SJSA1 (cell line): ENCODE results near the gene ZNF683. TPM values are rescaled to one million over a fixed set of nuclear protein-coding genes. Genes with fewer than 3 reads are reported as not detected.

Source experiments
- DNase-seq, 2 experiments: peaks; one replicate each; pipeline ENCODE4 v3.0.0-alpha.2; 2015 to 2020; ENCODE audit warnings: low spot score in 2 of 2, low read depth in 1 of 2
- H3K27ac ChIP-seq: fragments of 250-450 bp; sonication (Bioruptor Pico); 2 replicates; pipeline ENCODE4 v1.5.1; 2020; ENCODE audit warnings: mild to moderate bottlenecking, moderate library complexity
- H3K27me3 ChIP-seq: fragments of 250-450 bp; sonication (Bioruptor Pico); replicated peaks from 2 replicates; pipeline ENCODE4 v1.5.1; 2020; ENCODE audit warnings: mild to moderate bottlenecking, moderate library complexity
- H3K36me3 ChIP-seq: fragments of 250-450 bp; sonication (Bioruptor Pico); 2 replicates; pipeline ENCODE4 v1.5.1; 2020; ENCODE audit warnings: mild to moderate bottlenecking
- H3K4me1 ChIP-seq: fragments of 250-450 bp; sonication (Bioruptor Pico); replicated peaks from 2 replicates; pipeline ENCODE4 v1.6.1; 2021; ENCODE audit warnings: mild to moderate bottlenecking
- H3K4me3 ChIP-seq: fragments of 250-450 bp; sonication (Bioruptor Pico); 2 replicates; pipeline ENCODE4 v1.5.1; 2020; ENCODE audit warnings: mild to moderate bottlenecking
- H3K9me3 ChIP-seq: fragments of 250-450 bp; sonication (Bioruptor Pico); replicated peaks from 2 replicates; pipeline ENCODE4 v1.5.1; 2020; ENCODE audit warnings: mild to moderate bottlenecking
- total RNA-seq: library from RNA; depleted of rRNA; stranded (reverse); fragments of >200 nt; shearing (Covaris generic); gene quantifications from 2 replicates; pipeline ENCODE4 v1.2.3, GENCODE V29; 2014

Gene ZNF683
- total RNA-seq, 1 experiment from 2014 or later = not detected

GRCh38 chr1:26359981-26360806, 12.4 kb downstream of the ZNF683 start:
- DNase-seq = no peak
- H3K27me3 ChIP-seq = peaks cover 51% of the 10 kb centered on the region
- H3K9me3 ChIP-seq = no peaks in the 10 kb centered on the region
- no peaks in the 10 kb centered on the region for H3K36me3 ChIP-seq
- H3K27ac ChIP-seq = no peak overlapping the region
- peaks cover 9% of the 10 kb centered on the region; the same call in 1 of the 2 replicates for H3K4me1 ChIP-seq
- H3K4me3 ChIP-seq = no peak overlapping the region

- no peak for DNase-seq
- Histone ChIP-seq H3K4me1 (peaks cover 9% of the 10 kb centered on the region; the same call in 1 of the 2 replicates), H3K9me3 (no peaks in the 10 kb centered on the region), H3K36me3 (no peaks in the 10 kb centered on the region), H3K27ac (no peak overlapping the region), H3K4me3 (no peak overlapping the region), H3K27me3 (peaks cover 44% of the 10 kb centered on the region)
Observed at GRCh38 chr1:26358411-26359384, 13.9 kb downstream of the ZNF683 start.

GRCh38 chr1:26357121-26357602, 15.4 kb downstream of the ZNF683 start:
- H3K36me3 ChIP-seq = no peaks in the 10 kb centered on the region
- no peaks in the 10 kb centered on the region for H3K9me3 ChIP-seq
- H3K27ac ChIP-seq = no peak overlapping the region
- H3K4me3 ChIP-seq = no peak overlapping the region
- no peak for DNase-seq
- peaks cover 44% of the 10 kb centered on the region for H3K27me3 ChIP-seq
- H3K4me1 ChIP-seq = peaks cover 9% of the 10 kb centered on the region; the same call in 1 of the 2 replicates

- Histone ChIP-seq H3K27me3 (peaks cover 38% of the 10 kb centered on the region), H3K36me3 (no peaks in the 10 kb centered on the region), H3K9me3 (no peaks in the 10 kb centered on the region), H3K4me1 (peaks cover 18% of the 10 kb centered on the region), H3K27ac (no peak overlapping the region), H3K4me3 (no peak overlapping the region)
- DNase-seq = no peak
Observed at GRCh38 chr1:26356106-26356505, 16.4 kb downstream of the ZNF683 start.

- H3K4me1 ChIP-seq = peaks cover 16% of the 10 kb centered on the region
- peaks cover 27% of the 10 kb centered on the region for H3K27me3 ChIP-seq
- no peaks in the 10 kb centered on the region for H3K9me3 ChIP-seq
- H3K4me3 ChIP-seq = no peak overlapping the region
- no peak overlapping the region for H3K27ac ChIP-seq
- no peaks in the 10 kb centered on the region for H3K36me3 ChIP-seq
- DNase-seq = no peak
Observed at GRCh38 chr1:26354972-26355371, 17.6 kb downstream of the ZNF683 start.

GRCh38 chr1:26353976-26354820, 18.4 kb downstream of the ZNF683 start, which contains the start of gene CRYBG2:
Gene CRYBG2 (minus strand): TSS chr1:26354130. CDS start chr1:26346657, 7,473 bp downstream.
- no peak within 1 kb of the TSS for H3K27ac ChIP-seq
- H3K36me3 ChIP-seq = no peaks in the 10 kb centered on the region
- DNase-seq = no peak
- H3K4me1 ChIP-seq = peaks cover 16% of the 10 kb centered on the region
- no peak within 1 kb of the TSS for H3K4me3 ChIP-seq
- H3K9me3 ChIP-seq = no peaks in the 10 kb centered on the region
- H3K27me3 ChIP-seq = peaks cover 21% of the 10 kb centered on the region

- no peaks in the 10 kb centered on the region for H3K9me3 ChIP-seq
- H3K27me3 ChIP-seq = peaks cover 13% of the 10 kb centered on the region
- DNase-seq = no peak
- H3K4me1 ChIP-seq = peaks cover 16% of the 10 kb centered on the region
- no peaks in the 10 kb centered on the region for H3K36me3 ChIP-seq
- no peak overlapping the region for H3K27ac ChIP-seq
- no peak overlapping the region for H3K4me3 ChIP-seq
Observed at GRCh38 chr1:26353210-26353859, 19.2 kb downstream of the ZNF683 start.

- no peak for DNase-seq
- Histone ChIP-seq H3K4me1 (peaks cover 16% of the 10 kb centered on the region), H3K9me3 (no peaks in the 10 kb centered on the region), H3K4me3 (no peak overlapping the region), H3K27ac (no peak overlapping the region), H3K36me3 (no peaks in the 10 kb centered on the region), H3K27me3 (0 out of 2 replicates have a peak, but pooled peaks cover 13% of the 10 kb centered on the region)
Observed at GRCh38 chr1:26352338-26352679, 20.2 kb downstream of the ZNF683 start.

GRCh38 chr1:26351590-26352337, 20.8 kb downstream of the ZNF683 start:
- DNase-seq = no peak
- H3K27ac ChIP-seq = no peak overlapping the region

GRCh38 chr1:26350701-26351589, 21.6 kb downstream of the ZNF683 start:
- Histone ChIP-seq H3K4me3 (no peak overlapping the region), H3K27ac (no peak overlapping the region), H3K9me3 (no peaks in the 10 kb centered on the region), H3K27me3 (0 out of 2 replicates have a peak, but pooled peaks cover 6% of the 10 kb centered on the region), H3K4me1 (peaks cover 16% of the 10 kb centered on the region), H3K36me3 (no peaks in the 10 kb centered on the region)
- peak in 1 of 2 experiments; percentile 31 for DNase-seq

More at GRCh38 chr1:26351590-26352337, 20.8 kb downstream of the ZNF683 start:
- H3K9me3 ChIP-seq = no peaks in the 10 kb centered on the region
- H3K4me3 ChIP-seq = no peak overlapping the region
- no peaks in the 10 kb centered on the region for H3K36me3 ChIP-seq
- 0 out of 2 replicates have a peak, but pooled peaks cover 13% of the 10 kb centered on the region for H3K27me3 ChIP-seq
- peaks cover 16% of the 10 kb centered on the region for H3K4me1 ChIP-seq

- Histone ChIP-seq H3K9me3 (no peaks in the 10 kb centered on the region), H3K27me3 (no peaks in the 10 kb centered on the region), H3K4me3 (no peak overlapping the region), H3K36me3 (no peaks in the 10 kb centered on the region), H3K27ac (no peak overlapping the region), H3K4me1 (peaks cover 16% of the 10 kb centered on the region)
- no peak for DNase-seq
Observed at GRCh38 chr1:26350343-26350700, 22.2 kb downstream of the ZNF683 start.
